GM19240 (cell line): ENCODE results near the gene TRAPPC2L.
"Not testable (repeated sequence)": the region's sequence is repeated elsewhere in the genome, so short reads cannot be mapped to it uniquely, and the experiment has no call there.

Experiments
- DNase-seq: peaks from one replicate; pipeline ENCODE4 v3.0.0; 2011; ENCODE audit warnings: low spot score; ENCODE audit not compliant: insufficient read length

Gene TRAPPC2L

GRCh38 chr16:88877564-88878289 lies 20.8 kb downstream of the TRAPPC2L start:
- DNase-seq: no peak

- DNase-seq: no peak
Observed at GRCh38 chr16:88878356-88878755, 21.4 kb downstream of the TRAPPC2L start.

- DNase-seq: no peak
Observed at GRCh38 chr16:88878967-88879787, 22.2 kb downstream of the TRAPPC2L start.

GRCh38 chr16:88879788-88880055 lies 22.8 kb downstream of the TRAPPC2L start:
- DNase-seq: no peak

DNA sequence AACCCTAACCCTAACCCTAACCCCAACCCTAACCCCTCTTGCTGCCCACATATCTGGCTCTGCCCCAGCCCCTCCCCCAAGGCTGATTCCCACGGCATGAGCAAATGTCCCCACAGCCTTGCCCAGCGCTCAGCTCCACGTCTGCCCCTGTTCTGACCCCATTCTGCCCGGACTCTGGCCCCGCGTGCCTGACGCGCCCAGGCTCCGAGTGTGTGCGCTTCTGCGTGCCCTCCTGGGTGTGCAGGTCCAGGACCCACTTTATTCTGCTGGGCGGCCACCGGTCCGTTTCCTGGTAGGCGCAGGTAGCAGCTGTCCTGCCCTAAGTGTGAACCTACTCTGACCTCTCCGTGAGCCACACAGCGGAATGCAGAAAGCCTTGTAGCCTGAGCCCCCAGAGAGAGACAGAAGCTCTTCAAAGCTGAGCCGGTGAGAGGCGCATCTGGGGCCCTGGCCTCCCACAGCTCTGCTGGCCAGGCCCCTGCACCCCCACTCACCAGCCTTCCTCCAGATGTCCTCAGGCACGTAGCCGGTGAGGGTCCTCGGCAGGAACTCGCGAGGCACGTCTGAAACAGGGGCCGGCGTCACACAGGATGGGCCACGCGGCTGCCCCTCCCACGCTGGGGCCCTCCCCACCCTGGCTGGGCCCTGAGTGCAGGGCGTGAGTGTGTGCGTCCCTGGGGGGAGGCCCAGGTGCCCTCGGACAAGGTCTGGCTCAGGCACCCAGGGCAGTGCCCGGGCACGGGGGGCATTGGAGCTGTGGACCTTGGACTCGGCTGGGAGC lies 23.5 kb downstream of the TRAPPC2L start:
- DNase-seq: no peak

- no peak for DNase-seq
Observed at GRCh38 chr16:88881007-88881615, 24.2 kb downstream of the TRAPPC2L start.

GRCh38 chr16:88881675-88882357 lies 24.9 kb downstream of the TRAPPC2L start:
- DNase-seq: no peak

- no peak for DNase-seq
Observed at GRCh38 chr16:88882358-88883030, 25.6 kb downstream of the TRAPPC2L start.

DNA sequence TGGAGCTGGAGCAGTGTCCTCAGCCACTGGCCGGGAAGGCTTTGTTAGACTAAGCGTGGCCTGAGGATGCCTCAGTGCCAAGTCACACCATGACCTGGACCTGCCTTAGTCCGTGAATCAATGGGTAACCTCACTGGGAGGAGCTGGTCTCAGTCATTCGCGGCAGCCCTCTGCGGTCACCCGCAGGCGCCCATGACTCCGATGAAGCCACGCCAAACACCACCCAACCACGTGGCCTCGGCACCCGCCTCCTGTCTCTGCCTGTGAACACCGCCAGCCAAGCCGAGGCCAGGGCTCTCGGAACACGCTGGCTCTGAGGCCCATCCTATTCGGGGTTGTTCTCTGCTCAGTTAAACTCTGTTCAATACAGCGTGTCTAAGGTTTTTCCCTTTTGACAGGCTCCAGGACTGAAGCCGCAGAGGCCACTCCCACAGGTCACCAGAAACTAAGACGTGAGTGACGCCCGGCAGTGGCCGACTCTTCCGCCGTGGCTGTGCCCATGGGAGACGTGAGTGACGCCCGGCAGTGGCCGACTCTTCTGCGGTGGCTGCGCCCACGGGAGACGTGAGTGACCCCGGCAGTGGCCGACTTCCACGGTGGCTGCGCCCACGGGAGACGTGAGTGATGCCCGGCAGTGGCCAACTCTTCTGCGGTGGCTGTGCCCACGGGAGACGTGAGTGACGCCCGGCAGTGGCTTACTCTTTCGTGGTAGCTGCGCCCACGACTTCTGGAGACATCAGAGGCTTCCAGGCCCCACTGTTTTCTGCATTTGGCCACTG lies 26.4 kb downstream of the TRAPPC2L start:
- DNase-seq: no peak

DNA sequence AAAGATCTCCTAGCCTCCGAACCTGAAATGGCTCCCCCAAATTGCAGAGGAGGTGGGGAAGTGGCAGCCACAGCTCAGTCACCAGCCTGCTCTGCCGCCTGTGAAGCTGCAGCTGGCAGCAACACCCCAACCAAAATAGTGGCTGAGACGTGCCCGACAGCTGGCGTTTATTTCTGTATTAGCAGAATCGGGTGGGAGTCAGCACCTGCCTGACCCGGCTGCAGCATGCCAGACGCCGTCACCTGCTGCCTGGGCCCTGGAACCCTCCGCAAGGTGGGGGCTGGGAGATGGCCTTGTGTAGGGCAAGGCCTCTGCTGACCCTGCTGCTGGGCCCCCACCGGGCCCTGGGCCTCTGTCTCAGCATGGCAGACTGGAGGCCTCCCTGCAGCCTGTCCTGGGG lies 27.0 kb downstream of the TRAPPC2L start:
- DNase-seq: no peak

GRCh38 chr16:88884569-88885271 lies 27.8 kb downstream of the TRAPPC2L start:
- DNase-seq: no peak

- no peak for DNase-seq
Observed at GRCh38 chr16:88885693-88886280, 28.9 kb downstream of the TRAPPC2L start.

DNA sequence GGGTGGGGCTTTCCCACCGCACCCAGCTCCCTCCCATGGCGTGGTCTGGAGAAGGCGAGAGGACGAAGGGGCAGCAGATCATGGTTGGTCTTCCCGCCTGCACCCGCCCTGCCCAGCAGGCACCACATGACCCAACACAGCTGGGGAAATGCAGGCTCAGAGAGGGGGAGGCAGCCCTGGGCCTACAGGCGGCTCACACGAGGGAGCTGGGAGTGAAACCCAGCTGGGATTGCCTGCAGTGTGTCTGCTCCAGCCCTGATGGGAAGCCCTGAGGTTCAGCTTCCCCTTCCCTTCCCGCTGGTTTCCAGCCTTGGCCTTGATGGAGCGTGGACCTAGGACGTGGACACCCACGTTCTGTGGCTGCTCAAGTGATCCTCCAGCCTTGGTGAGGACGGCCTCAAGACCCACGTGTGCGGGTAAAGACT lies 29.5 kb downstream of the TRAPPC2L start:
- DNase-seq: no peak

DNA sequence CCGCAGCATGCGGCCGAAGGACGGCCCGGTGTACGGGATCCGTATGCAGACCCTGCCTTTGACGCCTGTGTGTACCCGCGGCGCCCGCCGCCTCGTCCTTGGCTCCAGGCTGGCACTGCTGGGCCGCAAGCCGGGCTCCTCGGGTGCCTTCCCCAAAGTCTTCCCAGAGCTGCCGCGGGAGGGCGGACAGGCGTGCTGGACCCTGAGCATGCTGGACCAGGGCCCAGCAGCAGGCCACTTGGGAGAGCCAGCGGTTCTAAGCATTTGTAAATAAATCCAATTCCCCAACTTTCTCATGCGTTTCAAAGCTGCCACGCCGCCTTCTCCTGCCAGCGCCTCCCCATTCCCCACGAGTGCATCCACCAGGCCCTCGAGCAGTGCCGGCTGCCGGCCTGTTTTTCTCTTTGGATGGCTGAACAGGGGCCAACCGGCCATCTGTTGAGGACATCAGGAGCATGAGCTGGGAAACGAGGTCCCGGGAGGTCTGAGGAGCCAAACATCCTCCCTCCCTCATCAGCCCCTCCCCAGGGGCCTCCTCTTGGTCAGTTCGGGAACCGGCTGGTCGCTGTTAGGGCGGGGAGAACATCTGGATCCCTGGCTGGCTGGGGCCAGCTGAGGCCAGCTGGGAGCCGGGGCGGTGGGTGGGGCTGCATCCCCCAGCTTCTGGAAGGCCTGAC lies 30.1 kb downstream of the TRAPPC2L start:
- DNase-seq: no peak

DNA sequence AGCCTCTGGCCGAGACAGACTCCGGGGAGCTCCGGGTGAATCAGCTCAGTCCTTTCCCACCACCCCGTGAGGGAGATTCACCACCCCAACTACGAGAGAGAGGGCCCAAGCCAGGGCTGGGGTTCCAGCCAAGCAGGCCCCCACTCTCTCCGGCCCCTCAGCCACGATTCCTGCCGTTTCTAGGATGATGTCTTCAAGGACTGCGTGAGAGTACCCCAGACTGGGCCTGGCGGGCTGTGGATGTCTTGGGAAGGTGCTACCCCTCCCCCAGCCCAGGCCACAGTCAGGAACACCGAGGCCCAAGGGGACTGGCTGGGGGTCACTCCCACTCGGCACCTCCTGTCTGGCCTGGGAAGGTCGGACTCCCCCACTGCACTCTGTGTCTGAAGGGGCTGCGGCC lies 31.1 kb downstream of the TRAPPC2L start:
- DNase-seq: no peak

DNA sequence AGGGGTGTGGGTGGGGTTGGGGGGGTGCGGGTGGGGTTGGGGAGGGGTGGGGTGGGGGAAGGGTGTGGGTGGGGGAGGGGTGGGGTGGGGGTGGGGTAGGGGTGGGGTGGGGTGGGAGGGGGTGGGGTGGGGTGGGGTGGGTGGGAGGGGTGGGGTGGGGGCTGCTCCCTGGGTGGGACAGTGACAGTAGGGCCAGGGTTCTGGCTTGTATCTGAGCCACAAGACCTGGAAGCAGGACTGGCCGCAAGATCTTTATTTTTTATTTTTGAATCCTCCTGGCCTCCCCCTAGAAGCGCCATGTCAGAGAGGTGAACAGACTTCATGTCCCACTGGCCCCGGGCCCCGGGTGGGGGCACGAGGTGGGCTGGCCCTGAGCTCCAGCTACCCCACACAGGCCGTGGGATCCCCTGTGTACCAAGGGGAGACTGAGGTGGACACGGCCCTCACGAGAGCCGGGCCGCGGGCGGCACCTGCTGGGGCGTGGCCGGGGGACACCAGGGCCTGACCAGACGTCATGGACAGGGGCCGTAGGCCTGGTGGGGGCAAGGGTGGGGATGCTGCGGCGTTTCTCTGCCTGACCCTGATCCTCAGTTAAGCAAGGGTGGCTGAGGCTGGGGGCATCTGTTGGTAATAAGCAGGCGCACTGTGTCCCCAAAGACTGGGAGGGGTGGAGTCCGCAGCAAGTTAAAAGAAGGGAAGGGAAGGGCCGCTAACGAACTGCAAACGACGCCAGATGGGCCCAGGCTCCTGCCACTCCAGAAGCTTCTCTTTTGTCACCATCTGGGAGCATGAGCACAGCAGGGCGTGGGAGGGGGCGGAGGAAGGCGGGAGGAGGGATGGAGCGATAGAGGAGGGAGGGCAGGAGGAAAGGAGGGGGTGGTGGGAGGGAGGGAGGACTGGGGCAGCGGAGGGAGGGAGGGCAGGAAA lies 31.8 kb downstream of the TRAPPC2L start:
- DNase-seq: no peak

- not testable (repeated sequence) for DNase-seq
Observed at GRCh38 chr16:88889702-88890352, 32.9 kb downstream of the TRAPPC2L start.
